Calu3 (cell line): ENCODE measurements around the gene ETDB. TPM values are rescaled to one million over a fixed set of nuclear protein-coding genes. Genes with fewer than 3 reads are reported as not detected.
A peak's percentile ranks its signal among the peaks of the same experiment; 100 is the strongest.

Source experiments
- BruUV-seq: library from RNA; stranded (reverse); fragments of 400-500 nt; replicated peaks from 2 replicates; lab custom pipeline; 2021; lab: Mats Ljungman, UMichigan
- CTCF ChIA-PET: fragments of 300-600 bp; sonication (Branson Sonifier 250); formaldehyde crosslinking; loops from one replicate; lab custom pipeline; 2022; ENCODE audit warnings: antibody characterized with exemption; lab: Charles Lee
- DNase-seq: peaks from one replicate; pipeline ENCODE4 v3.0.0; 2022
- H3K27ac Mint-ChIP-seq: one replicate; pipeline ENCODE4 v1.8.0; 2022; ENCODE audit warnings: mixed read lengths; ENCODE audit not compliant: unreplicated experiment
- H3K27me3 Mint-ChIP-seq: one replicate; pipeline ENCODE4 v1.8.0; 2022; ENCODE audit warnings: mixed read lengths; ENCODE audit not compliant: unreplicated experiment
- H3K36me3 Mint-ChIP-seq: one replicate; pipeline ENCODE4 v1.8.0; 2022; ENCODE audit warnings: mild to moderate bottlenecking, moderate library complexity, mixed read lengths; ENCODE audit not compliant: insufficient read depth, unreplicated experiment
- H3K4me1 Mint-ChIP-seq: one replicate; pipeline ENCODE4 v1.8.0; 2022; ENCODE audit warnings: mild to moderate bottlenecking, low read depth, mixed read lengths; ENCODE audit not compliant: unreplicated experiment
- H3K4me3 Mint-ChIP-seq: one replicate; pipeline ENCODE4 v1.8.0; 2022; ENCODE audit warnings: mild to moderate bottlenecking, low read depth, moderate library complexity, mixed read lengths; ENCODE audit not compliant: unreplicated experiment
- H3K9me3 Mint-ChIP-seq: one replicate; pipeline ENCODE4 v1.8.0; 2022; ENCODE audit warnings: low read depth, mixed read lengths; ENCODE audit not compliant: unreplicated experiment
- intact Hi-C: fragments of 100-400 bp; cut with micrococcal nuclease; formaldehyde crosslinking; loops from one replicate; pipeline ENCODE4 v1.10.0; 2022; ENCODE audit not compliant: unreplicated experiment
- total RNA-seq: library from RNA; stranded (reverse); gene quantifications from 2 replicates; pipeline ENCODE4 v1.2.3, GENCODE V29; 2022
- TF ChIP-seq, protein P1 (sequence below): fragments of 200-600 bp; IDR thresholded peaks from one replicate; pipeline ENCODE4 v1.8.0; 2022; ENCODE audit warnings: antibody characterized with exemption; ENCODE audit not compliant: unreplicated experiment

ETDB gene
- total RNA-seq, 1 experiment from 2014 or later: not detected

DNA sequence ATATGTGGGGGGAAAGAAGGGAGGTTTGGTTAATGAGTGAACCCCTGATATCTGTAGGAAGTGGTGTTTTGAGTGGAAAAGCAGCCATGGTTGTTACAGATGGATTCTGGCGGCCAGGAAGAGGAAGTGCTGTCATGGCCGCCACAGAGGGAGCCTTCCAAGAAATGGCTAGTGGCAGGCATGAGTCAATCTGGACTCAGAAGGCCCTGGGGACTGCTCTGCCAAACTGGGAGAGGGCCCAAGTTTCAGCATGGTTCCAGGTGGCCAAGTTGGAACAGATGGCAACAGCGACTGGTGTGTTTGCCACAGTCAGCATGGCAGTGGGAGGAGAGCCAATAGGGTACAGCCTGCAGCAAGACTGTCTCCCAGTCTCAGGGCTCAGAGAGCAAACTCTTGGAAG lies 32.5 kb downstream of the ETDB start:
- Mint-ChIP-seq H3K4me1 (peaks cover 9% of the 10 kb centered on the region), H3K9me3 (no peaks in the 10 kb centered on the region), H3K27ac (no peak overlapping the region), H3K27me3 (peaks cover 2% of the 10 kb centered on the region), H3K36me3 (no peaks in the 10 kb centered on the region), H3K4me3 (no peak overlapping the region)
- BruUV-seq: no TSS peak
- intact Hi-C loops: loop anchor here (5.0 kb wide), 1 partner anchor 121 kb away; no protein-coding TSS in a partner anchor
- DNase-seq: no peak
- TF ChIP-seq, protein P1, sequence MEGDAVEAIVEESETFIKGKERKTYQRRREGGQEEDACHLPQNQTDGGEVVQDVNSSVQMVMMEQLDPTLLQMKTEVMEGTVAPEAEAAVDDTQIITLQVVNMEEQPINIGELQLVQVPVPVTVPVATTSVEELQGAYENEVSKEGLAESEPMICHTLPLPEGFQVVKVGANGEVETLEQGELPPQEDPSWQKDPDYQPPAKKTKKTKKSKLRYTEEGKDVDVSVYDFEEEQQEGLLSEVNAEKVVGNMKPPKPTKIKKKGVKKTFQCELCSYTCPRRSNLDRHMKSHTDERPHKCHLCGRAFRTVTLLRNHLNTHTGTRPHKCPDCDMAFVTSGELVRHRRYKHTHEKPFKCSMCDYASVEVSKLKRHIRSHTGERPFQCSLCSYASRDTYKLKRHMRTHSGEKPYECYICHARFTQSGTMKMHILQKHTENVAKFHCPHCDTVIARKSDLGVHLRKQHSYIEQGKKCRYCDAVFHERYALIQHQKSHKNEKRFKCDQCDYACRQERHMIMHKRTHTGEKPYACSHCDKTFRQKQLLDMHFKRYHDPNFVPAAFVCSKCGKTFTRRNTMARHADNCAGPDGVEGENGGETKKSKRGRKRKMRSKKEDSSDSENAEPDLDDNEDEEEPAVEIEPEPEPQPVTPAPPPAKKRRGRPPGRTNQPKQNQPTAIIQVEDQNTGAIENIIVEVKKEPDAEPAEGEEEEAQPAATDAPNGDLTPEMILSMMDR: no peak
- CTCF ChIA-PET: no interaction called here

DNA sequence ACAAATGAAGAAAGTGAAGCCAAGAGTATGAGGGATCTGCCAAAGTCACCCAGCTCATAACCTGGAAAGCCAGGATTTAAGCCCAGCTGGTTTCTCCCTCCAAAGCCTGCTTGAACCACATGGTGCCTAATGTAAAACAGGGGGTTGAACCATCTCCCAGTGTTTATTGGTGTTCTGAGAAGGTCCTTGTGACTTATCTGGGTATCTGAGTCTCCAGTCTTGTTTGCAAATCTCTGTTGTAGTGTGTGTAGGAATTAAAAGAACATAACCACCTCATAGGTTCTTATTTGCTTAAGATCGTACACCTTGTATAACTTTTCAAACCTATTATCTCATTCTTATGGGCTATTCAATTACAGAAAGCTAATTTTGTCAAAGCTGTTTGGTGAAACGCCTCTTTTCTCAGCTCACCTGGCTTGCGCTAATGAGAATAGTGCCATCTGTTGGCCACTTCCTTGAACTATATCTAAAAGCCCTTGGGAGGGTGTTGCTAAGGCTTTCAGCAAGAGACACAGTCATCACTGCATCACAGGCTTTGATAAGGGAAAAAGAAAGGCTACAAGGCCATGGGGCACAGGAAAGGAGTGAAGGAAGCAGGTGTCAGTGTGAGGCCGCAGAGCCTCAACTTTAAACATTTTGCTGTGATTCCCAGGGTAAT lies 34.0 kb downstream of the ETDB start:
- Mint-ChIP-seq H3K27ac (peak overlapping the region; percentile 32), H3K27me3 (no peaks in the 10 kb centered on the region)
- no TSS peak for BruUV-seq

DNA sequence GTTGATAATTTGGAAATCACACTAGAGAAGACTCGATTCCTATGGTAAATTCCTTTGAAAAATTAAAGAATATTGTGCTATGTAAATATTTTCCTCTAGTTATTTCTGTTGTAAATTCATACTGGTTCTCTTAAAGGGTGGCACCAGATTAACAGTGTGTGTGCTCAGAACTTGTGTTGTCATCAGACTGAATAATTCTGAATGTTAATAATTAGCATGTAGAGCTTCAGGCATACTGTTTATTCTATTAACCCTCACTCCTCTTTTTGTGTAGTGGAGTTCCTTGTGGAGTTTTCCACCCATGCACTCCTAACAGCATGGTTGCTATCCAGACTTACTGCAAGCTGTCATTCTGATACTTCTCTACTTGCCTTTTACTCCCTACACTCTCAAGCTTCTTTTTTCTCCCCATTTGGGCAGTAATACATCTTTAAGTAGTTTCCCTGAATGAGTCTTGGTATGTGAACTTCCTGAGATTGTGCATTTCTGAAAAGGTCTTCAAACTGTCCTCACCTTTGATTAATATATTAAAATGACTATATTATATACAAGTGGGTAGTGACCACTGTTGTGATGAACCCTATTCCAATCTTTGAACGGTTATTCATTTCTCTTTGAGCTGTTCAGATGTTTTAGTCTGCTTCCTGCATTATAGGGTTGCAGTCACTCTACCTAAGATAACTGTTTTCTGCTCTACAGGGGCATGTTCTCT lies 38.5 kb downstream of the ETDB start:
- DNase-seq: no peak
- TF ChIP-seq, protein P1: no peak
- CTCF ChIA-PET: no interaction called here
- BruUV-seq: no TSS peak
- Mint-ChIP-seq H3K4me1 (peaks cover 7% of the 10 kb centered on the region), H3K36me3 (no peaks in the 10 kb centered on the region), H3K27ac (no peak overlapping the region), H3K4me3 (no peak overlapping the region), H3K27me3 (peaks cover 3% of the 10 kb centered on the region), H3K9me3 (no peaks in the 10 kb centered on the region)
- intact Hi-C loops: no loop called here

More for the DNA sequence above, 34.0 kb downstream of the ETDB start:
- CTCF ChIA-PET: no interaction called here
- Mint-ChIP-seq H3K9me3 (no peaks in the 10 kb centered on the region), H3K36me3 (no peaks in the 10 kb centered on the region), H3K4me3 (no peak overlapping the region), H3K4me1 (peaks cover 9% of the 10 kb centered on the region)
- TF ChIP-seq, protein P1: peak; percentile 20
- DNase-seq: peak; percentile 55
- intact Hi-C loops: loop anchor here (5.0 kb wide), 1 partner anchor 119 kb away; no protein-coding TSS in a partner anchor

Other genes with a start within 250 kb of the ETDB start
- gene MOSPD1, start 205.3 kb downstream of the ETDB start, total RNA-seq: 23.5 and 25.3 TPM in 2 replicates
- 1.8 and 2.4 TPM in 2 replicates for gene SMIM10, start 129.5 kb downstream of the ETDB start, total RNA-seq
- gene RTL8B, start 98.0 kb downstream of the ETDB start, total RNA-seq: 6.5 and 7.1 TPM in 2 replicates
- 50.0 and 51.6 TPM in 2 replicates for gene RTL8C, start 88.2 kb downstream of the ETDB start, total RNA-seq
- gene RTL8A, start 68.4 kb downstream of the ETDB start, total RNA-seq: 42.9 and 47.3 TPM in 2 replicates
- 1.5 and 2.0 TPM in 2 replicates for gene SMIM10L2B, start 21.8 kb downstream of the ETDB start, total RNA-seq
- not detected in 2 replicates for gene CT55, start 50.9 kb upstream of the ETDB start, total RNA-seq
- gene ETDA, start 131.5 kb upstream of the ETDB start, total RNA-seq: not detected in 2 replicates
- gene ETDC, start 189.0 kb upstream of the ETDB start, total RNA-seq: not detected in 2 replicates
- gene ZNF75D, start 223.6 kb upstream of the ETDB start, total RNA-seq: 8.9 TPM in 2 replicates
- 6.5 and 6.8 TPM in 2 replicates for gene ZNF449, start 224.3 kb upstream of the ETDB start, total RNA-seq